CD4-positive, alpha-beta T cell treated with Interleukin-6 at 100 ng/mL for 8 hours (primary cell): ENCODE data around the gene MUC2.

ENCODE experiments used
- DNase-seq: peaks from one replicate; pipeline ENCODE4 v3.0.0-alpha.2; 2020; ENCODE audit warnings: mixed read lengths, low spot score

Gene MUC2

DNA sequence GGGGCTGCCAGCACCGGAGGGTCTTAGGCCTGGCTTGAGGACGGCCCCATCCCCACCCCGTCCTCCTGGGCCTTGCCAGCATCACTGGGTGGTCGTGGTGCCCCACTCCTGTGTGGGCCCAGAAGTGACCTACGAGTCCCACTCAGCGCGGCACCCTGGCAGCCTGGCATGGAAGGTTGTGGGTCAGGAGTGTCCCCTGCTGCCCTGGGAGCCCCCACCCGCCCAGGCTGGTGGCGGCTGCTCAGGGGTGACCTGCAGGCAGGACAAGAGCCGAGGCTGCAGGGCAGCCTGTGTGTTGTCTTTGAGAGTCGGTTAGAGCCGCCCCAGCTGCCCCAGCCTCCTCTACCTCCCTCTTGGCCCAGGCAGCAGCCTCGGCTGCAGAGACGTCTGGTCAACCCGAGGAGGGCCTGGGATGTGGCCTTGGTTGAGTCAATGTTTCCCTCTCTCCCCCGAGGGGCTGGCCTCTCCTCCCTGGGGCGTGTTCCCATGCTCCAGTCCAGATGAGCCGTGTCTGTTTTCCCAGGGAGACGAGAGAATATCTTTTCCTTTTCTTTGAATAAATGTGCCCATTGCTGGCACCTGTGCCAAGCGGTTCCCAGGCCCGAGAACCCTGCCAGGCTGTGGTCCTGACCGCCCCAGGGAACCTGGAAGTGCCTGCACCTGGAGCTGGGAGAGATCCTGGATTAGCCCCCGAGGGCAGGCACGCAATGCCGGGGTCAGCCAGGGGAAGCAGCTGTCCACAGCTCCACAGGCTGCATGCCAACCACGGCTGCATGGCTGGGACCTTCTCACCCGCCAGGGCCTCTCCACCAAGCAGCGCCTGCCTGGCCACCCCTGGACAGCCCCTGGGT is 47.4 kb downstream of the MUC2 start:
- DNase-seq: no peak

DNA sequence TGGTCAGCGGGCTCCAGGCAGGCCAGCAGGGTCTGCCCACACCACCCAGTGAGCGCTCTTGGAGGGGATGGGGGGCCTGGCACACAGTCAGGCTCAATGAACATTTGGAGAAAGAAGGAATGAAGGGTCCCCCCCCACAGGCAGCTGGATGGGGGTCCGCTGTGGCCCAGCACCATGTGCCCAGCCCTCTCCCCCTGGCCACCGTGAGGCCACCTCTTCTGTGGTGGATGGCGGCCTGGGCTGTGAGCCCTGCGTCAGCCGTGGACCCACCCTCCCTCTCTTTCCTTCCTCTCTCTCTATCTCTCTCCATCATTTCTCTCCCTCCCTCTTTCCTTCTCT is 48.0 kb downstream of the MUC2 start:
- DNase-seq: no peak

DNA sequence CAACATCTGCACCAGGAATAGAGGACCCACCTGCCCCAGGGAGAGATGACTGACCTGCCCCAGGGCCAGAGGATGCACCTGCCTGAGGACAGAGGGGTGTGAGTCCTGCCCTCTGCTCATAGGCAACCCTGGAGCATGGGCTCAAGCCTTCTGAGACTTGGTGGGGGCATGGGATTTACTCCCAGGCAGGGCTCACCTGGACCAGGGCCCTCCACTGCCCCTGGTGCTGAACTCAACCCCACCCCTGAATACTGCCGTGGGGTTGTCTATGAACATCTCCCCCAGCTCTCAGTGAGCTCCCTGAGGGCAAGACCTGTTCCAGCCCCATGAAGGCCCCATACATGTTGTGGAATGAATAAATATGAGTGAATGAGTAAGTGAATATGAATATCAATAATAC is 49.3 kb downstream of the MUC2 start:
- DNase-seq: no peak
